Left hindlimb (tissue), 1 donor: ENCODE measurements around the gene KDF1.
"Not testable (repeated sequence)": the region's sequence is repeated elsewhere in the genome, so short reads cannot be mapped to it uniquely, and the experiment has no call there.

ENCODE experiments used
- DNase-seq: peaks from one replicate; pipeline ENCODE4 v3.0.0-alpha.2; 2018

The KDF1 gene

GRCh38 chr1:26951821-26952497 is 8.3 kb downstream of the KDF1 start:
- DNase-seq = no peak

GRCh38 chr1:26951216-26951615 is 9.1 kb downstream of the KDF1 start:
- no peak for DNase-seq

- DNase-seq = no peak
Observed at GRCh38 chr1:26950602-26951001, 9.7 kb downstream of the KDF1 start.

GRCh38 chr1:26949926-26950319 is 10.3 kb downstream of the KDF1 start:
- no peak for DNase-seq

- no peak for DNase-seq
Observed at GRCh38 chr1:26949266-26949925, 10.9 kb downstream of the KDF1 start.

- not testable (repeated sequence) for DNase-seq
Observed at GRCh38 chr1:26948725-26949057, 11.6 kb downstream of the KDF1 start.

- no peak for DNase-seq
Observed at GRCh38 chr1:26946270-26946669, 14.0 kb downstream of the KDF1 start.

GRCh38 chr1:26945728-26946127 is 14.5 kb downstream of the KDF1 start:
- DNase-seq = no peak

- DNase-seq = no peak
Observed at GRCh38 chr1:26945138-26945537, 15.1 kb downstream of the KDF1 start.

- no peak for DNase-seq
Observed at GRCh38 chr1:26942656-26943055, 17.6 kb downstream of the KDF1 start.

GRCh38 chr1:26941311-26941710 is 19.0 kb downstream of the KDF1 start:
- no peak for DNase-seq

GRCh38 chr1:26938659-26939025 is 21.6 kb downstream of the KDF1 start:
- DNase-seq = no peak

GRCh38 chr1:26938004-26938658 is 22.1 kb downstream of the KDF1 start:
- no peak for DNase-seq

GRCh38 chr1:26936823-26937222 is 23.4 kb downstream of the KDF1 start:
- no peak for DNase-seq

GRCh38 chr1:26932531-26932930 is 27.7 kb downstream of the KDF1 start:
- DNase-seq = no peak

- DNase-seq = no peak
Observed at GRCh38 chr1:26923711-26924110, 36.6 kb downstream of the KDF1 start.

GRCh38 chr1:26922901-26923300 is 37.4 kb downstream of the KDF1 start:
- DNase-seq = no peak

GRCh38 chr1:26922431-26922729 is 37.9 kb downstream of the KDF1 start:
- DNase-seq = no peak

- DNase-seq = peak; percentile 97
Observed at GRCh38 chr1:26921540-26922430, 38.5 kb downstream of the KDF1 start, which contains the start of gene NUDC. NUDC (plus strand) TSS chr1:26921743; CDS start chr1:26921849, 106 bp downstream.

- DNase-seq = no peak
Observed at GRCh38 chr1:26921126-26921539, 39.1 kb downstream of the KDF1 start.

- DNase-seq = no peak
Observed at GRCh38 chr1:26915204-26915842, 44.9 kb downstream of the KDF1 start.

GRCh38 chr1:26913754-26914619 is 46.3 kb downstream of the KDF1 start, which contains the start of gene NR0B2:
NR0B2 (minus strand) TSS chr1:26913975; CDS start chr1:26913940, 35 bp downstream.
- no peak for DNase-seq
